ENCODE results near the gene DACH1.

The DACH1 gene

GRCh38 chr13:71481046-71481445 lies 386.0 kb downstream of the DACH1 start:
- Histone ChIP-seq H2AK5ac (ENCODE audit: low read depth, low read length) (no peak overlapping the region), H3K4me2 (ENCODE audit: insufficient read depth, low read length, poor library complexity, severe bottlenecking) (no peak overlapping the region), H3K18ac (ENCODE audit: low read length) (no peak overlapping the region), H2BK12ac (ENCODE audit: low read length) (no peak overlapping the region), H2BK5ac (ENCODE audit: low read length) (no peak overlapping the region), H2AFZ (ENCODE audit: low read length) (no peak overlapping the region), H2BK120ac (ENCODE audit: low read depth, low read length) (no peak overlapping the region), H2BK15ac (ENCODE audit: low read length) (no peak overlapping the region), H3K27ac (replicated peaks; ENCODE audit: low read length) (no peak overlapping the region), H3K4ac (ENCODE audit: low read length) (no peak overlapping the region), H3K23ac (ENCODE audit: low read depth, low read length, poor library complexity) (no peak overlapping the region), H3K4me3 (ENCODE audit: low read length in 2 of 2) (no peak overlapping the region), H3K14ac (ENCODE audit: low read length) (no peak overlapping the region), H4K8ac (ENCODE audit: low read depth, low read length) (no peak overlapping the region), H3K4me1 (ENCODE audit: control insufficient read depth in 2 of 2, insufficient read depth in 1 of 2, low read depth in 1 of 2, low read length in 2 of 2) (no peaks in the 10 kb centered on the region), H4K91ac (ENCODE audit: low read depth, low read length, poor library complexity) (no peak overlapping the region), H3K79me1 (ENCODE audit: low read depth, low read length) (no peaks in the 10 kb centered on the region), H3K36me3 (replicated peaks in 1 of 2; ENCODE audit: control insufficient read depth in 2 of 2, insufficient read depth in 2 of 2, low read length in 2 of 2) (no peaks in the 10 kb centered on the region), H3K27me3 (ENCODE audit: control insufficient read depth in 3 of 3, insufficient read depth in 3 of 3, low read depth in 1 of 3, low read length in 3 of 3) (no peaks in the 10 kb centered on the region), H3K9ac (ENCODE audit: low read depth, low read length, poor library complexity) (no peak overlapping the region), H3K9me3 (replicated peaks in 1 of 2; ENCODE audit: control insufficient read depth in 2 of 2, insufficient read depth in 1 of 2, low read depth in 1 of 2, low read length in 2 of 2) (peaks cover 0 to 8% of the 10 kb centered on the region in 2 donors)
- DNase-seq (ENCODE audit: low spot score) = no peak
- no CpG with 5 or more reads among the region's 1 CpG for WGBS, 2 donors (ENCODE audit: extremely low coverage in 2 of 2, insufficient read length in 2 of 2, insufficient replicate concordance in 1 of 2)

- no peak overlapping the region for H3K23ac ChIP-seq (ENCODE audit: low read depth, low read length, poor library complexity)
- H3K4me1 ChIP-seq (ENCODE audit: control insufficient read depth in 2 of 2, insufficient read depth in 1 of 2, low read depth in 1 of 2, low read length in 2 of 2) = no peaks in the 10 kb centered on the region
- H3K9me3 ChIP-seq (replicated peaks in 1 of 2; ENCODE audit: control insufficient read depth in 2 of 2, insufficient read depth in 1 of 2, low read depth in 1 of 2, low read length in 2 of 2) = peaks cover 0 to 8% of the 10 kb centered on the region in 2 donors
- no peak overlapping the region for H4K91ac ChIP-seq (ENCODE audit: low read depth, low read length, poor library complexity)
- H3K27me3 ChIP-seq (ENCODE audit: control insufficient read depth in 3 of 3, insufficient read depth in 3 of 3, low read depth in 1 of 3, low read length in 3 of 3) = no peaks in the 10 kb centered on the region
- no peak overlapping the region for H2BK12ac ChIP-seq (ENCODE audit: low read length)
- H3K27ac ChIP-seq (replicated peaks; ENCODE audit: low read length) = no peak overlapping the region
- no peaks in the 10 kb centered on the region for H3K79me1 ChIP-seq (ENCODE audit: low read depth, low read length)
- H2BK5ac ChIP-seq (ENCODE audit: low read length) = no peak overlapping the region
- H3K36me3 ChIP-seq (replicated peaks in 1 of 2; ENCODE audit: control insufficient read depth in 2 of 2, insufficient read depth in 2 of 2, low read length in 2 of 2) = no peaks in the 10 kb centered on the region
- no CpG with 5 or more reads among the region's 6 CpGs for whole genome bisulfite sequencing, 2 donors (ENCODE audit: extremely low coverage in 2 of 2, insufficient read length in 2 of 2, insufficient replicate concordance in 1 of 2)
- H3K18ac ChIP-seq (ENCODE audit: low read length) = no peak overlapping the region
- no peak overlapping the region for H2BK15ac ChIP-seq (ENCODE audit: low read length)
- H2AFZ ChIP-seq (ENCODE audit: low read length) = no peak overlapping the region
- H4K8ac ChIP-seq (ENCODE audit: low read depth, low read length) = no peak overlapping the region
- H3K4me3 ChIP-seq (ENCODE audit: low read length in 2 of 2) = no peak overlapping the region
- H3K4me2 ChIP-seq (ENCODE audit: insufficient read depth, low read length, poor library complexity, severe bottlenecking) = no peak overlapping the region
- no peak overlapping the region for H3K14ac ChIP-seq (ENCODE audit: low read length)
- no peak overlapping the region for H3K4ac ChIP-seq (ENCODE audit: low read length)
- H2AK5ac ChIP-seq (ENCODE audit: low read depth, low read length) = no peak overlapping the region
- no peak overlapping the region for H3K9ac ChIP-seq (ENCODE audit: low read depth, low read length, poor library complexity)
- no peak for DNase-seq (ENCODE audit: low spot score)
- H2BK120ac ChIP-seq (ENCODE audit: low read depth, low read length) = no peak overlapping the region
These were observed 389.3 kb downstream of the DACH1 start for GRCh38 chr13:71477735-71478134.

- Histone ChIP-seq H2AK5ac (ENCODE audit: low read depth, low read length) (no peak overlapping the region), H4K8ac (ENCODE audit: low read depth, low read length) (no peak overlapping the region), H3K4me1 (ENCODE audit: control insufficient read depth in 2 of 2, insufficient read depth in 1 of 2, low read depth in 1 of 2, low read length in 2 of 2) (no peaks in the 10 kb centered on the region)
These were observed 392.1 kb downstream of the DACH1 start for GRCh38 chr13:71474936-71475335.

GRCh38 chr13:71469626-71470025 lies 397.4 kb downstream of the DACH1 start:
- Histone ChIP-seq H4K8ac (ENCODE audit: low read depth, low read length) (no peak overlapping the region), H3K14ac (ENCODE audit: low read length) (no peak overlapping the region), H3K4me1 (ENCODE audit: control insufficient read depth in 2 of 2, insufficient read depth in 1 of 2, low read depth in 1 of 2, low read length in 2 of 2) (no peaks in the 10 kb centered on the region), H2BK5ac (ENCODE audit: low read length) (no peak overlapping the region), H3K9me3 (replicated peaks in 1 of 2; ENCODE audit: control insufficient read depth in 2 of 2, insufficient read depth in 1 of 2, low read depth in 1 of 2, low read length in 2 of 2) (no peaks in the 10 kb centered on the region), H3K36me3 (replicated peaks in 1 of 2; ENCODE audit: control insufficient read depth in 2 of 2, insufficient read depth in 2 of 2, low read length in 2 of 2) (no peaks in the 10 kb centered on the region), H2BK12ac (ENCODE audit: low read length) (no peak overlapping the region), H2AFZ (ENCODE audit: low read length) (no peak overlapping the region), H3K4me3 (ENCODE audit: low read length in 2 of 2) (no peak overlapping the region), H2BK120ac (ENCODE audit: low read depth, low read length) (no peak overlapping the region), H3K18ac (ENCODE audit: low read length) (no peak overlapping the region), H3K23ac (ENCODE audit: low read depth, low read length, poor library complexity) (no peak overlapping the region), H3K4me2 (ENCODE audit: insufficient read depth, low read length, poor library complexity, severe bottlenecking) (no peak overlapping the region), H3K9ac (ENCODE audit: low read depth, low read length, poor library complexity) (no peak overlapping the region), H3K79me1 (ENCODE audit: low read depth, low read length) (no peaks in the 10 kb centered on the region), H2BK15ac (ENCODE audit: low read length) (no peak overlapping the region), H3K27me3 (ENCODE audit: control insufficient read depth in 3 of 3, insufficient read depth in 3 of 3, low read depth in 1 of 3, low read length in 3 of 3) (no peaks in the 10 kb centered on the region), H4K91ac (ENCODE audit: low read depth, low read length, poor library complexity) (no peak overlapping the region), H3K27ac (replicated peaks; ENCODE audit: low read length) (no peak overlapping the region), H2AK5ac (ENCODE audit: low read depth, low read length) (no peak overlapping the region), H3K4ac (ENCODE audit: low read length) (no peak overlapping the region)
- no peak for DNase-seq (ENCODE audit: low spot score)
- no CpG with 5 or more reads among the region's 1 CpG for WGBS, 2 donors (ENCODE audit: extremely low coverage in 2 of 2, insufficient read length in 2 of 2, insufficient replicate concordance in 1 of 2)

More at GRCh38 chr13:71474936-71475335, 392.1 kb downstream of the DACH1 start:
- no peaks in the 10 kb centered on the region for H3K79me1 ChIP-seq (ENCODE audit: low read depth, low read length)
- no peaks in the 10 kb centered on the region for H3K36me3 ChIP-seq (replicated peaks in 1 of 2; ENCODE audit: control insufficient read depth in 2 of 2, insufficient read depth in 2 of 2, low read length in 2 of 2)
- no peak overlapping the region for H3K4me2 ChIP-seq (ENCODE audit: insufficient read depth, low read length, poor library complexity, severe bottlenecking)
- no peak overlapping the region for H3K23ac ChIP-seq (ENCODE audit: low read depth, low read length, poor library complexity)
- H3K18ac ChIP-seq (ENCODE audit: low read length) = no peak overlapping the region
- no peaks in the 10 kb centered on the region for H3K27me3 ChIP-seq (ENCODE audit: control insufficient read depth in 3 of 3, insufficient read depth in 3 of 3, low read depth in 1 of 3, low read length in 3 of 3)
- H4K91ac ChIP-seq (ENCODE audit: low read depth, low read length, poor library complexity) = no peak overlapping the region
- H3K4me3 ChIP-seq (ENCODE audit: low read length in 2 of 2) = no peak overlapping the region
- H3K9me3 ChIP-seq (replicated peaks in 1 of 2; ENCODE audit: control insufficient read depth in 2 of 2, insufficient read depth in 1 of 2, low read depth in 1 of 2, low read length in 2 of 2) = peaks cover 0 to 8% of the 10 kb centered on the region in 2 donors
- no peak overlapping the region for H2BK120ac ChIP-seq (ENCODE audit: low read depth, low read length)
- no peak overlapping the region for H3K14ac ChIP-seq (ENCODE audit: low read length)
- no peak overlapping the region for H3K9ac ChIP-seq (ENCODE audit: low read depth, low read length, poor library complexity)
- H2AFZ ChIP-seq (ENCODE audit: low read length) = no peak overlapping the region
- no peak overlapping the region for H2BK12ac ChIP-seq (ENCODE audit: low read length)
- H3K27ac ChIP-seq (replicated peaks; ENCODE audit: low read length) = no peak overlapping the region
- WGBS, 2 donors (ENCODE audit: extremely low coverage in 2 of 2, insufficient read length in 2 of 2, insufficient replicate concordance in 1 of 2) = no CpG with 5 or more reads among the region's 3 CpGs
- H2BK15ac ChIP-seq (ENCODE audit: low read length) = no peak overlapping the region
- no peak overlapping the region for H2BK5ac ChIP-seq (ENCODE audit: low read length)
- H3K4ac ChIP-seq (ENCODE audit: low read length) = no peak overlapping the region
- no peak for DNase-seq (ENCODE audit: low spot score)
